Type B pancreatic cell (in vitro differentiated cells): ENCODE results near the gene KYAT1. TPM values are rescaled to one million over a fixed set of nuclear protein-coding genes. Genes with fewer than 3 reads are reported as not detected.

ENCODE experiments used
- DNase-seq: peaks from one replicate; pipeline ENCODE4 v3.0.0; 2021; ENCODE audit warnings: mixed read lengths; ENCODE audit not compliant: unreplicated experiment; ENCODE audit errors: extremely low spot score
- H3K27ac Mint-ChIP-seq: 2 replicates; pipeline ENCODE4 v1.8.0; 2021; ENCODE audit warnings: mild to moderate bottlenecking, mixed read lengths
- H3K27me3 Mint-ChIP-seq: 2 replicates; pipeline ENCODE4 v1.8.0; 2021; ENCODE audit warnings: mixed read lengths
- H3K36me3 Mint-ChIP-seq: 2 replicates; pipeline ENCODE4 v1.8.0; 2021; ENCODE audit warnings: mixed read lengths
- H3K4me1 Mint-ChIP-seq: one replicate; pipeline ENCODE4 v1.8.0; 2021; ENCODE audit warnings: mixed read lengths; ENCODE audit not compliant: unreplicated experiment
- H3K4me3 Mint-ChIP-seq: 2 replicates; pipeline ENCODE4 v1.8.0; 2021; ENCODE audit warnings: mild to moderate bottlenecking, mixed read lengths
- H3K9me3 Mint-ChIP-seq: 2 replicates; pipeline ENCODE4 v1.8.0; 2021; ENCODE audit warnings: mixed read lengths
- long read RNA-seq: library from polyadenylated mRNA; unstranded; transcript quantifications from one replicate; pipeline ENCODE4 v2.0.0, GENCODE V29; 2020
- total RNA-seq: library from RNA; stranded (reverse); gene quantifications from 2 replicates; pipeline ENCODE4 v1.2.1, GENCODE V29; 2021; ENCODE audit warnings: low replicate concordance
- TF ChIP-seq, protein P1 (sequence below): fragments of 200-600 bp; sonication (generic); conservative IDR thresholded peaks from 2 replicates; pipeline ENCODE4 v1.5.0; 2021; ENCODE audit warnings: antibody characterized with exemption, mild to moderate bottlenecking

The KYAT1 gene
- 4.0 and 11.5 TPM in 2 replicates for total RNA-seq
- long read RNA-seq, transcript KYAT1-201 (13 exons, 1,903 nt), result major isoform, 5 of 10 reads
- long read RNA-seq, partial matches to known transcripts, result 2 of 10 reads
- long read RNA-seq, other reads (novel, unspliced or antisense), result 3 of 10 reads

DNA sequence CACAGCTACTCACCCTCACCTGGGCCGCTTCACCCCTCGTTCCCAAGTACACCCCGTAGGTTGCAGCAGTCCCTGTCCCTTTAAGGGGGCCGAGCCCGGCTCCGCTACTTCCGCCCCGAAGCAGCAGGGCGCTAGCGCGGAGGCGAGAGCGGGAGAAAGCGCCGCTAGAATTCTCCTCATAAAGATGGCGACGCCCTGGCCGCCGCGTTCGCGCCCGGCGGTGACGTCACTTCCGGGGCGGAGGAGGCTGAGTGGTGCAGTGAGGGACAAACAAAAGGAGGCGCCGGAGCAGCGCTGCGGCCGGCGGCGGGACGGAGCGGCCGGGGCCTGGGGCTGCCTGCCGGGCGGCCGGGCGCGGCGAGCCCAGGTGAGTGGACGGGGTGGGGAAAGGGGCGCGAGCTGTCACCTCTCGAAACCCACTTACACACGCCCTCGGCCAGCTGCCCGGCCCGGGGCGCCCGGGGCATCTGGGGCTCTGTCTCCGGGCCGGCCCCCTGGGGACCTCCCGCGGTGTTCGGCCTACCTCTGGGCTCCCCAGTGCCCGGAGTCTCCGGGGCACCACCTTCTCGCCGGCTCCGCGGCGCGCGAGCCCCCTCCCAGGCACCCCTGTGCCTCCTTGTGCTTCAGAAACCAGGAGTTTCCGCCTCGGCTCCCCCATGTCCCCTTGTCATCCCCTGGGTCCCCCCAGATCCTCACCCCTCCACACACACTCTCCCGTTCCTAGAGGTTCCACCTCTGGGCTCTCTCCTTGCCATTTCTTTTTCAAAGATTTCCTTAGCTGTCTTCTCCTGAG, at the start of gene KYAT1, which contains the start of gene LRRC8A:
TSS of gene KYAT1 (minus strand) at position 67 of the 793 bp plus-strand sequence. CDS start 36,545 bp downstream, outside the sequence.
TSS of gene LRRC8A (plus strand) at position 250 of the 793 bp plus-strand sequence. CDS start 25,032 bp downstream, outside the sequence.
- H3K9me3 Mint-ChIP-seq, result no peaks in the 10 kb centered on the region
- no peaks in the 10 kb centered on the region for H3K27me3 Mint-ChIP-seq
- peak within 1 kb of the TSS; percentile 96 for H3K27ac Mint-ChIP-seq
- H3K36me3 Mint-ChIP-seq, result peaks cover 4% of the 10 kb centered on the region
- peaks cover 19% of the 10 kb centered on the region for H3K4me1 Mint-ChIP-seq
- DNase-seq, result peak; percentile 99
- H3K4me3 Mint-ChIP-seq, result peak within 1 kb of the TSS; percentile 98
- TF ChIP-seq, protein P1, sequence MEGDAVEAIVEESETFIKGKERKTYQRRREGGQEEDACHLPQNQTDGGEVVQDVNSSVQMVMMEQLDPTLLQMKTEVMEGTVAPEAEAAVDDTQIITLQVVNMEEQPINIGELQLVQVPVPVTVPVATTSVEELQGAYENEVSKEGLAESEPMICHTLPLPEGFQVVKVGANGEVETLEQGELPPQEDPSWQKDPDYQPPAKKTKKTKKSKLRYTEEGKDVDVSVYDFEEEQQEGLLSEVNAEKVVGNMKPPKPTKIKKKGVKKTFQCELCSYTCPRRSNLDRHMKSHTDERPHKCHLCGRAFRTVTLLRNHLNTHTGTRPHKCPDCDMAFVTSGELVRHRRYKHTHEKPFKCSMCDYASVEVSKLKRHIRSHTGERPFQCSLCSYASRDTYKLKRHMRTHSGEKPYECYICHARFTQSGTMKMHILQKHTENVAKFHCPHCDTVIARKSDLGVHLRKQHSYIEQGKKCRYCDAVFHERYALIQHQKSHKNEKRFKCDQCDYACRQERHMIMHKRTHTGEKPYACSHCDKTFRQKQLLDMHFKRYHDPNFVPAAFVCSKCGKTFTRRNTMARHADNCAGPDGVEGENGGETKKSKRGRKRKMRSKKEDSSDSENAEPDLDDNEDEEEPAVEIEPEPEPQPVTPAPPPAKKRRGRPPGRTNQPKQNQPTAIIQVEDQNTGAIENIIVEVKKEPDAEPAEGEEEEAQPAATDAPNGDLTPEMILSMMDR, result no peak

DNA sequence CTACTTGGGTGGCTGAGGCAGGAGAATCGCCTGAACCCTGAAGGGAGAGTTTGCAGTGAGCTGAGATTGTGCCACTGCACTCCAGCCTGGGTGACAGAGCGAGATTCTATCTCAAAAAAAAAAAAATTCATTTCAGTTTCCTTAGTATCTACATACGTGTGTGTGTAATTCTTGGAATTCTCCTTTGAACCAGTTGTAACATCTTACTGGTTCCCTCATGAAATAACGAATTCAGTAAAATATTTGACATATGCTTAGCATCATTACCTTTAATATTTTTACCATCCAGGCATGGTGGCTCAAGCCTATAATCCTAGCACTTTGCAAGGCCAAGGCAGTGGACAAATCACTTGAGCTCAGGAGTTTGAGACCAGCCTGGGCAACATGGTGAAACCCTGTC, 47.8 kb upstream of the KYAT1 start:
- Mint-ChIP-seq H3K27ac (no peak overlapping the region), H3K9me3 (no peaks in the 10 kb centered on the region), H3K4me3 (no peak overlapping the region), H3K27me3 (no peaks in the 10 kb centered on the region), H3K4me1 (peaks cover 6% of the 10 kb centered on the region), H3K36me3 (no peaks in the 10 kb centered on the region)
- no peak for DNase-seq
- TF ChIP-seq, protein P1, result no peak

DNA sequence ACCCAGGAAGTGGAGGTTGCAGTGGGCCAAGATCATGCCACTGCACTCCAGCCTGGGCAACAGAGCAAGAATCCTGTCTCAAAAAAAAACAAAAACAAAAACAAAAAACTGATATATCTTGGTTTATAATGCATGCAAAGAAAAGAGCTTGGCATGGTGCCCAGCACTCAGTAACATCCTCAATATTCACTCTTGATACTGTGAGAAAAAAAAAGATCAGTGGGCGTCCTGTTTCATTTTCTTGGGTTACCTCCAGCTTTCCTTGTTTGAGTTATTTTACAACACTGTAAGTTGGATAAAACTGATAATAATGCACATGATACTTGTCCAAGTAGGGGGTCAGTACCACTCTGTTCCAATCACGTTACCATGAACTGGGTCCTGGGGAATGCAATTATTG, 46.9 kb upstream of the KYAT1 start:
- no peaks in the 10 kb centered on the region for H3K9me3 Mint-ChIP-seq
- TF ChIP-seq, protein P1, result no peak
- DNase-seq, result no peak
- H3K27me3 Mint-ChIP-seq, result no peaks in the 10 kb centered on the region
- H3K36me3 Mint-ChIP-seq, result no peaks in the 10 kb centered on the region
- peaks cover 6% of the 10 kb centered on the region for H3K4me1 Mint-ChIP-seq
- no peak overlapping the region for H3K27ac Mint-ChIP-seq
- no peak overlapping the region for H3K4me3 Mint-ChIP-seq

DNA sequence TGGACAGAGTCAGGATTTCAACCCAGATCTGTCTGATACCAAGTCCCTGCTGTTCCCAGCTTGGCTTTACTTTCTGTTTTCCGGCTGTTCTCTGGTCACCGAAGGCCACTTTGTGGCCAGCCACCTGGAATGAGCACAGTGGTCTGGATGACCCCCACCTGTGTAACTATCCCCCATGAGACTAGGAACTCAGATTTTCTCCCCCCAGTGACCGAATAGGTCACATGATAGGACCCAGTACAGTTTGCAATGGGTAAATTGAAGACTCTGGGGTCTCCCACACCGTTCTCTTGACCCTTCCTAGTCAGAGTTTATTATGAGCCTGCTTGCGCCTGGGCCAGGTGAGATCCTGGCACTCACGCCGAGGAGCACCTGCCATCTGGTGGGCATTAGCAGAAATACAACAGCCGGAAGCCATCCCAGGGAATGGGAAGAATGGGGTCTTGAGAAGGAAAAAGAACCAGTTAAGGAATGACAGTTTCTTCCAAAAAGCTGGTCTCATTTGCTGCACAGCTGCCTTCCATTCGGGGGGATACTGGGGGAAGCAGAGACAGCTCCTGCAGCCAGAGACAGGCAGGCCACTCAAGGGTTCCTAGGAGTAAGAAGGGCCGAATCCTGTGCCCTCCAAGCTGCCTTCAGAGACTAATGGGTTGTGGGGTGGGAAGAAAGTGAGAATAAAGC, 46.1 kb upstream of the KYAT1 start:
- no peaks in the 10 kb centered on the region for H3K36me3 Mint-ChIP-seq
- peak overlapping the region; percentile 42 for H3K4me3 Mint-ChIP-seq
- TF ChIP-seq, protein P1, result peak; percentile 85
- peaks cover 6% of the 10 kb centered on the region for H3K4me1 Mint-ChIP-seq
- H3K9me3 Mint-ChIP-seq, result no peaks in the 10 kb centered on the region
- H3K27ac Mint-ChIP-seq, result peak overlapping the region; percentile 60
- H3K27me3 Mint-ChIP-seq, result no peaks in the 10 kb centered on the region
- no peak for DNase-seq

DNA sequence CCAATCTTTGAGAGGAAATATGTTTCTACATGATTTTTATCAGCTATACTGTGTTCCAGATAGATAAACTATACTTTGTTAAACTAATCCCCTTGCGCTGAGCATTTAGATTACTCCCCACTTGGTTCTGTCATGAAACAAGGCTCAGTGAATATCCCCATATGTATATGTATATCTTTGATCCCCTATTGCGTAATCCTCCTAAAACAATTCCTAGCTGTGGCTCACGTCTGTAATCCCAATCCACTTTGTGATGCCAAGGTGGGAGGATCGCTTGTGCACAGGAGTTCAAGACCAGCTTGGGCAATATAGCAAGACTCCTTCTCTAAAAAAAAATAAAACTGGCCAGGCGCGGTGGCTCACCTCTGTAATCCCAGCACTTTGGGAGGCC, 41.7 kb upstream of the KYAT1 start:
- Mint-ChIP-seq H3K4me1 (peaks cover 17% of the 10 kb centered on the region), H3K9me3 (no peaks in the 10 kb centered on the region), H3K27ac (peak overlapping the region; percentile 29), H3K36me3 (no peaks in the 10 kb centered on the region), H3K27me3 (no peaks in the 10 kb centered on the region), H3K4me3 (peak overlapping the region; percentile 36)
- TF ChIP-seq, protein P1, result no peak
- DNase-seq, result no peak
